DOHH2 (cell line): Measurements from ENCODE around the gene MSX1.

Experiments used
- EZH2phosphoT487 ChIP-seq: fragments of 200-600 bp; sonication (generic); IDR thresholded peaks from 2 replicates; pipeline ENCODE4 v1.6.1; 2017; ENCODE audit warnings: borderline replicate concordance, mild to moderate bottlenecking, antibody characterized with exemption, low read length, moderate library complexity, mixed read lengths
- TF ChIP-seq, protein P1 (sequence below): fragments of 200-600 bp; sonication (generic); IDR thresholded peaks from one replicate; pipeline ENCODE4 v1.5.1; 2014; ENCODE audit warnings: antibody characterized with exemption, mild to moderate bottlenecking, low read depth, low read length; ENCODE audit not compliant: poor library complexity, severe bottlenecking

DNA sequence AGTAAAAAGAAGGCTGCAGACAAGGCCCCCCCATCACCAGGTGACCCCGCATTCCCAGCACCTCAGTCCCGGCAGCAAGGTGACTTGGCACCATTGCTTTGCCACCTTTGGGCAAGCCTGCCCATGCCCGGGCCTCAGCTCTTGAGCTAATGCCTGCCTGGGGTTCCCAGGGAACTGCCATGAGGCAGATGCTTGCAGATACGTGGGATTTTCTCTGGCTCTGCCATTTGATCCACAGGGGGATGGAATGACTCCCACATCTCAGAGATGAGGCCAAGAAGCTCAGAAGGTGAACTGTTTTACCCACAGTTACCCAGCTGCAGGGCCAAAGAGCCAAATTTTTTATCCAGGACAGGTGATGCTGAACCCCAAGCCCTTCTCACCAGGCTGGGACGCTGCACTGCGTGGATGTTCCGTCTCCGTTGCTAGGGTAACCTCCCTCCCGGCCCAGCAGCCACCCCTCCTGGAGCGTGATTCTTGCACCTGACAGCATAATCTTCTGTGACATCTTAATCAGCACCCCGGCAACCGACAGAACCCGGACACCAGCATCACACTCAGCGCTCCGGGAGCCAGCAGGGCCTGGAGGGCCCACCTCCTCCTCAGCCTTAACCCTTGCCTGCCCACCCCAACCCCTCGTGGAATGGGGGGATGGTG is 15.7 kb upstream of the MSX1 start:
- TF ChIP-seq, protein P1, sequence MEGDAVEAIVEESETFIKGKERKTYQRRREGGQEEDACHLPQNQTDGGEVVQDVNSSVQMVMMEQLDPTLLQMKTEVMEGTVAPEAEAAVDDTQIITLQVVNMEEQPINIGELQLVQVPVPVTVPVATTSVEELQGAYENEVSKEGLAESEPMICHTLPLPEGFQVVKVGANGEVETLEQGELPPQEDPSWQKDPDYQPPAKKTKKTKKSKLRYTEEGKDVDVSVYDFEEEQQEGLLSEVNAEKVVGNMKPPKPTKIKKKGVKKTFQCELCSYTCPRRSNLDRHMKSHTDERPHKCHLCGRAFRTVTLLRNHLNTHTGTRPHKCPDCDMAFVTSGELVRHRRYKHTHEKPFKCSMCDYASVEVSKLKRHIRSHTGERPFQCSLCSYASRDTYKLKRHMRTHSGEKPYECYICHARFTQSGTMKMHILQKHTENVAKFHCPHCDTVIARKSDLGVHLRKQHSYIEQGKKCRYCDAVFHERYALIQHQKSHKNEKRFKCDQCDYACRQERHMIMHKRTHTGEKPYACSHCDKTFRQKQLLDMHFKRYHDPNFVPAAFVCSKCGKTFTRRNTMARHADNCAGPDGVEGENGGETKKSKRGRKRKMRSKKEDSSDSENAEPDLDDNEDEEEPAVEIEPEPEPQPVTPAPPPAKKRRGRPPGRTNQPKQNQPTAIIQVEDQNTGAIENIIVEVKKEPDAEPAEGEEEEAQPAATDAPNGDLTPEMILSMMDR = no peak
- no peak for TF ChIP-seq EZH2phosphoT487
